Measurements from ENCODE around the gene EIF4G3. TPM values are rescaled to one million over a fixed set of nuclear protein-coding genes. Genes with fewer than 3 reads are reported as not detected.

The EIF4G3 gene
- total RNA-seq, 1 donor from 2014 or later, result 39.3 TPM

GRCh38 chr1:20884513-20884912, 292.2 kb downstream of the EIF4G3 start:
- DNase-seq (ENCODE audit: extremely low spot score in 2 of 2), result no peak
- Histone ChIP-seq H3K27me3 (no peaks in the 10 kb centered on the region), H3K36me3 (no peaks in the 10 kb centered on the region), H3K4me3 (no peak overlapping the region), H3K9me3 (no peaks in the 10 kb centered on the region), H3K27ac (no peak overlapping the region), H3K4me1 (no peaks in the 10 kb centered on the region)
- intact Hi-C loops (cut with DNase I), result no loop called here
- TF ChIP-seq POLR2AphosphoS5 (IDR thresholded peaks at IDR 0.05; ENCODE audit: insufficient read depth in 1 of 2, low read depth in 1 of 2) (no peak), CTCF (IDR thresholded peaks at IDR 0.05) (no peak), POLR2A (IDR thresholded peaks at IDR 0.05) (no peak)

GRCh38 chr1:20883766-20884165, 292.9 kb downstream of the EIF4G3 start:
- H3K36me3 ChIP-seq, result peaks cover 0 to 5% of the 10 kb centered on the region in 2 donors
- intact Hi-C loops (cut with DNase I), result no loop called here
- H3K4me3 ChIP-seq, result no peak overlapping the region
- DNase-seq (ENCODE audit: extremely low spot score in 2 of 2), result no peak
- TF ChIP-seq POLR2AphosphoS5 (IDR thresholded peaks at IDR 0.05; ENCODE audit: insufficient read depth in 1 of 2, low read depth in 1 of 2) (no peak), CTCF (IDR thresholded peaks at IDR 0.05) (no peak)
- H3K27me3 ChIP-seq, result no peaks in the 10 kb centered on the region
- no peak overlapping the region for H3K27ac ChIP-seq
- H3K9me3 ChIP-seq, result no peaks in the 10 kb centered on the region
- H3K4me1 ChIP-seq, result no peaks in the 10 kb centered on the region

- Histone ChIP-seq H3K9me3 (no peaks in the 10 kb centered on the region), H3K4me3 (no peak overlapping the region), H3K4me1 (no peaks in the 10 kb centered on the region), H3K36me3 (peaks cover 0 to 13% of the 10 kb centered on the region in 2 donors), H3K27ac (no peak overlapping the region), H3K27me3 (no peaks in the 10 kb centered on the region)
- no peak for TF ChIP-seq CTCF (IDR thresholded peaks at IDR 0.05)
- no peak for TF ChIP-seq POLR2AphosphoS5 (IDR thresholded peaks at IDR 0.05; ENCODE audit: insufficient read depth in 1 of 2, low read depth in 1 of 2)
- no peak for TF ChIP-seq POLR2A (IDR thresholded peaks at IDR 0.05)
- no peak for DNase-seq (ENCODE audit: extremely low spot score in 2 of 2)
- intact Hi-C loops (cut with DNase I), result no loop called here
Observed at GRCh38 chr1:20882837-20883236, 293.9 kb downstream of the EIF4G3 start.

GRCh38 chr1:20878799-20879198, 297.9 kb downstream of the EIF4G3 start:
- Histone ChIP-seq H3K36me3 (peaks cover 0 to 13% of the 10 kb centered on the region in 2 donors), H3K9me3 (no peaks in the 10 kb centered on the region), H3K27ac (no peak overlapping the region), H3K4me1 (no peaks in the 10 kb centered on the region), H3K4me3 (no peak overlapping the region), H3K27me3 (no peaks in the 10 kb centered on the region)
- TF ChIP-seq CTCF (IDR thresholded peaks at IDR 0.05), result no peak
- no peak for TF ChIP-seq POLR2AphosphoS5 (IDR thresholded peaks at IDR 0.05; ENCODE audit: insufficient read depth in 1 of 2, low read depth in 1 of 2)
- no peak for TF ChIP-seq POLR2A (IDR thresholded peaks at IDR 0.05)
- DNase-seq (ENCODE audit: extremely low spot score in 2 of 2), result no peak
- intact Hi-C loops (cut with DNase I), result no loop called here

- Histone ChIP-seq H3K27me3 (no peaks in the 10 kb centered on the region), H3K36me3 (peaks cover 0 to 13% of the 10 kb centered on the region in 2 donors), H3K4me1 (no peaks in the 10 kb centered on the region), H3K9me3 (no peaks in the 10 kb centered on the region), H3K27ac (no peak overlapping the region), H3K4me3 (no peak overlapping the region)
- intact Hi-C loops (cut with DNase I), result no loop called here
- DNase-seq (ENCODE audit: extremely low spot score in 2 of 2), result no peak
- TF ChIP-seq CTCF (IDR thresholded peaks at IDR 0.05) (no peak), POLR2AphosphoS5 (IDR thresholded peaks at IDR 0.05; ENCODE audit: insufficient read depth in 1 of 2, low read depth in 1 of 2) (no peak), POLR2A (IDR thresholded peaks at IDR 0.05) (no peak)
Observed at GRCh38 chr1:20875198-20875973, 301.3 kb downstream of the EIF4G3 start.
